Ovary (tissue), 3 donors: ENCODE measurements around the gene CNOT1.

ENCODE experiments used
- POLR2A ChIP-seq: fragments of 450-650 bp; IDR thresholded peaks from one replicate; pipeline ENCODE4 v1.6.1; 2017; ENCODE audit warnings: antibody characterized with exemption, mild to moderate bottlenecking, moderate library complexity
- TF ChIP-seq, protein P1 (sequence below), 3 donors: fragments of 450-650 bp in 2 of 3; fragments of 200-600 bp in 1 of 3; IDR thresholded peaks; one replicate each; pipeline versions ENCODE4 v1.5.1 to v1.8.0; 2016 to 2022; ENCODE audit warnings: antibody characterized with exemption in 3 of 3, mild to moderate bottlenecking in 1 of 3
- donor health status: DM: no; HTN: no; CAD: no.

GRCh38 chr16:58497468-58497867 lies 132.2 kb downstream of the CNOT1 start:
- TF ChIP-seq, protein P1, sequence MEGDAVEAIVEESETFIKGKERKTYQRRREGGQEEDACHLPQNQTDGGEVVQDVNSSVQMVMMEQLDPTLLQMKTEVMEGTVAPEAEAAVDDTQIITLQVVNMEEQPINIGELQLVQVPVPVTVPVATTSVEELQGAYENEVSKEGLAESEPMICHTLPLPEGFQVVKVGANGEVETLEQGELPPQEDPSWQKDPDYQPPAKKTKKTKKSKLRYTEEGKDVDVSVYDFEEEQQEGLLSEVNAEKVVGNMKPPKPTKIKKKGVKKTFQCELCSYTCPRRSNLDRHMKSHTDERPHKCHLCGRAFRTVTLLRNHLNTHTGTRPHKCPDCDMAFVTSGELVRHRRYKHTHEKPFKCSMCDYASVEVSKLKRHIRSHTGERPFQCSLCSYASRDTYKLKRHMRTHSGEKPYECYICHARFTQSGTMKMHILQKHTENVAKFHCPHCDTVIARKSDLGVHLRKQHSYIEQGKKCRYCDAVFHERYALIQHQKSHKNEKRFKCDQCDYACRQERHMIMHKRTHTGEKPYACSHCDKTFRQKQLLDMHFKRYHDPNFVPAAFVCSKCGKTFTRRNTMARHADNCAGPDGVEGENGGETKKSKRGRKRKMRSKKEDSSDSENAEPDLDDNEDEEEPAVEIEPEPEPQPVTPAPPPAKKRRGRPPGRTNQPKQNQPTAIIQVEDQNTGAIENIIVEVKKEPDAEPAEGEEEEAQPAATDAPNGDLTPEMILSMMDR (IDR thresholded peaks at IDR 0.05) = no peak
- no peak for TF ChIP-seq POLR2A
